Transverse colon (tissue), 4 donors: Measurements from ENCODE around the gene SOX5. TPM values are rescaled to one million over a fixed set of nuclear protein-coding genes. Genes with fewer than 3 reads are reported as not detected.

ENCODE experiments used
- DNase-seq: peaks from one replicate; pipeline ENCODE4 v3.0.0-alpha.2; 2019
- H3K27ac ChIP-seq, 4 donors: fragments of 200-600 bp; sonication (generic); 2 replicates each; pipeline ENCODE4 v1.5.1; 2016 to 2018; ENCODE audit warnings: inconsistent platforms in 4 of 4
- H3K27me3 ChIP-seq: fragments of 200-600 bp; sonication (generic); 2 replicates; pipeline ENCODE4 v1.5.1; 2017; ENCODE audit warnings: inconsistent platforms
- H3K36me3 ChIP-seq, 4 donors: fragments of 200-600 bp; sonication (generic); 2 replicates each; pipeline ENCODE4 v1.5.1; 2017 to 2019; ENCODE audit warnings: inconsistent platforms in 4 of 4
- H3K4me1 ChIP-seq, 4 donors: fragments of 200-600 bp; sonication (generic); 2 replicates each; pipeline ENCODE4 v1.5.1; 2017 to 2020; ENCODE audit warnings: inconsistent platforms in 4 of 4
- H3K4me3 ChIP-seq, 4 donors: fragments of 200-600 bp; sonication (generic); 1 replicate in 1 of 4; 2 replicates in 3 of 4; pipeline versions ENCODE4 v1.5.1 to v1.6.1; 2017 to 2019; ENCODE audit warnings: inconsistent platforms in 4 of 4
- H3K9me3 ChIP-seq, 2 donors: fragments of 200-600 bp; sonication (generic); 2 replicates each; pipeline ENCODE4 v1.5.1; 2017 to 2019; ENCODE audit warnings: inconsistent platforms in 2 of 2
- CTCF ChIP-seq, 5 experiments: fragments of 200-600 bp in 3 of 5; fragments of 450-650 bp in 2 of 5; sonication (generic) in 3 of 5; IDR thresholded peaks; 1 replicate in 2 of 5; 2 replicates in 3 of 5; pipeline ENCODE4 v1.5.1; 2016 to 2017; ENCODE audit warnings: antibody characterized with exemption in 5 of 5, inconsistent platforms in 3 of 5, mild to moderate bottlenecking in 2 of 5, moderate library complexity in 1 of 5
- EP300 ChIP-seq: sonication (generic); formaldehyde crosslinking; IDR thresholded peaks from one replicate; pipeline ENCODE4 v1.6.1; 2017; ENCODE audit warnings: antibody characterized with exemption, low read depth
- POLR2A ChIP-seq: fragments of 450-650 bp; IDR thresholded peaks from one replicate; pipeline ENCODE4 v1.6.1; 2016; ENCODE audit warnings: antibody characterized with exemption, mild to moderate bottlenecking, moderate library complexity
- POLR2AphosphoS5 ChIP-seq, 3 donors: sonication (generic); formaldehyde crosslinking; IDR thresholded peaks; one replicate each; pipeline ENCODE4 v1.6.1; 2016; ENCODE audit warnings: antibody characterized with exemption in 3 of 3
- WGBS, 2 donors: methylation state at CpG; one replicate each; pipeline ENCODE4 v1.1.5; 2018; ENCODE audit warnings: low coverage in 1 of 2; 5-methylcytosine and 5-hydroxymethylcytosine counted together
- in situ Hi-C, 4 donors: fragments of 200-750 bp; cut with MboI; loops; one replicate each; pipeline versions ENCODE4 v1.15.0 to v1.15.1; 2017; ENCODE audit warnings: low sequenced_read_pairs in 3 of 4, low pct_ligation_motif_present in 1 of 4, low pct_unique_long_range_greater_than_20kb in 1 of 4
- intact Hi-C: fragments of 100-400 bp; cut with DNase I; formaldehyde crosslinking; loops from one replicate; pipeline ENCODE4 v1.15.1; 2023; ENCODE audit warnings: low total_unique reads
- total RNA-seq, 4 donors: library from RNA; depleted of rRNA; stranded (reverse); fragments of >200 nt; gene quantifications; one replicate each; pipeline ENCODE4 v1.1.0, GENCODE V29; 2016

The SOX5 gene
- total RNA-seq, 4 donors from 2014 or later: 1.00 to 9.8 (median 3.2) TPM

- Histone ChIP-seq H3K27ac (no peak overlapping the region), H3K4me3 (no peak overlapping the region), H3K27me3 (no peaks in the 10 kb centered on the region), H3K9me3 (no peaks in the 10 kb centered on the region), H3K4me1 (no peaks in the 10 kb centered on the region), H3K36me3 (no peaks in the 10 kb centered on the region)
- intact Hi-C loops: no loop called here
- 77 to 78% methylated on average over 2 of the region's 2 CpGs for WGBS, 2 donors
- in situ Hi-C loops: no loop called here
- no peak for TF ChIP-seq CTCF (IDR thresholded peaks at IDR 0.05)
- no peak for TF ChIP-seq POLR2A
- TF ChIP-seq EP300: no peak
- TF ChIP-seq POLR2AphosphoS5 (IDR thresholded peaks at IDR 0.05): no peak
- DNase-seq: no peak
These were observed 393.7 kb downstream of the SOX5 start for GRCh38 chr12:23555825-23556207.

- in situ Hi-C loops: no loop called here
These were observed 394.2 kb downstream of the SOX5 start for GRCh38 chr12:23555180-23555824.

GRCh38 chr12:23552417-23552816 lies 397.1 kb downstream of the SOX5 start:
- in situ Hi-C loops: no loop called here
- Histone ChIP-seq H3K27ac (no peak overlapping the region), H3K4me3 (no peak overlapping the region), H3K27me3 (no peaks in the 10 kb centered on the region), H3K9me3 (no peaks in the 10 kb centered on the region), H3K4me1 (no peaks in the 10 kb centered on the region), H3K36me3 (no peaks in the 10 kb centered on the region)
- intact Hi-C loops: no loop called here
- DNase-seq: no peak
- TF ChIP-seq POLR2AphosphoS5 (IDR thresholded peaks at IDR 0.05): no peak
- no peak for TF ChIP-seq EP300
- TF ChIP-seq CTCF (IDR thresholded peaks at IDR 0.05): no peak
- no peak for TF ChIP-seq POLR2A
- 88 to 92% methylated on average over 1 of the region's 1 CpG for WGBS, 2 donors

More at GRCh38 chr12:23555180-23555824, 394.2 kb downstream of the SOX5 start:
- DNase-seq: no peak
- Histone ChIP-seq H3K36me3 (no peaks in the 10 kb centered on the region), H3K4me3 (no peak overlapping the region), H3K9me3 (no peaks in the 10 kb centered on the region), H3K27ac (no peak overlapping the region), H3K4me1 (no peaks in the 10 kb centered on the region), H3K27me3 (no peaks in the 10 kb centered on the region)
- intact Hi-C loops: no loop called here
- TF ChIP-seq POLR2A: no peak
- TF ChIP-seq EP300: no peak
- no peak for TF ChIP-seq POLR2AphosphoS5 (IDR thresholded peaks at IDR 0.05)
- no peak for TF ChIP-seq CTCF (IDR thresholded peaks at IDR 0.05)
- 65 to 74% methylated on average over 3 to 4 of the region's 4 CpGs for WGBS, 2 donors

GRCh38 chr12:23550753-23551152 lies 398.7 kb downstream of the SOX5 start:
- in situ Hi-C loops (no loop called here), intact Hi-C loops (no loop called here)
- TF ChIP-seq POLR2A (no peak), CTCF (IDR thresholded peaks at IDR 0.05) (no peak), EP300 (no peak), POLR2AphosphoS5 (IDR thresholded peaks at IDR 0.05) (no peak)
- Histone ChIP-seq H3K9me3 (no peaks in the 10 kb centered on the region), H3K4me1 (no peaks in the 10 kb centered on the region), H3K36me3 (no peaks in the 10 kb centered on the region), H3K4me3 (no peak overlapping the region), H3K27ac (no peak overlapping the region), H3K27me3 (no peaks in the 10 kb centered on the region)
- 58 to 62% methylated on average over 2 of the region's 2 CpGs for WGBS, 2 donors
- no peak for DNase-seq
